ENCODE results near the gene CFAP45. TPM values are rescaled to one million over a fixed set of nuclear protein-coding genes. Genes with fewer than 3 reads are reported as not detected.

The CFAP45 gene
- total and polyA plus RNA-seq, 9 of the 15 experiments (the other 6 are each of a cell fraction or from before 2014, with no cell fraction given): 0.65 to 2.4 (median 1.5) TPM

DNA sequence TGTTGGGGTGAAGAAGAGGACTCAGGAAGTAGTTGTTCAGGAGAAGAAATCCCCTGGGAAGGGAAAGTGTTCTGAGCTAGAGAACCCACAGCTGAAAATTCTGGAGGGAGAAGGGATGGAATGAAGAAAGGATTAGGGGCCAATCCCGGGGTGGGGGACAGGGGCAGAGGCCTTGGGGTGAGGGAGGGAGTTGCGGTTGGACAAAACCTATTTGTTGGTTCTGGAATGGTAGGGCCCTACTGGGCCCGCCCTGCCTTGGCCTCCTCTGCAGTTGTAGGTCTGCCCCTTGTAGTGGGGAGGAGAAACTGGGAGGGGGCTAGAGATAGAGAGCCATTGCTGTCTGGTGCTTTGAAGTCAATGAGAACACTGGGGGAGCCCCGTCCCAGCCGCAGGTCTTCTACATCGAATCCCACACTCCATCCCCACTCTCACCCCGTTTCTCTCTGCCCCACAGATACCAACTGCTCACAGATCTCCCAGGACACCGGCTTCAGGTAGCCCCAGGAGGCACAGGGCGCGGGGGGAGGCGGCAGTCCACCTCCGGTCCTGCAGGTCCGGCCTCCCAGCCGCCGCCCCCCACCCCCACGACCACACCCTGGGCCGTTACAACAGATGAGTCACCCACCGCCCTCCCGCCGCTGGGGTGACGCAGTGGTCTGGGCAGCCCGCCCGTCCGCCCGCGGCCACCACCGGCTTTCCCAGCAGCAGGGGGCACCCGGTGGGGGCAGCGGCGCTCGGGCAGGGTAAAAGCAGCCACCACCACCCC, 24.2 kb upstream of the CFAP45 start (continued):
- TF ChIP-seq, protein P1, sequence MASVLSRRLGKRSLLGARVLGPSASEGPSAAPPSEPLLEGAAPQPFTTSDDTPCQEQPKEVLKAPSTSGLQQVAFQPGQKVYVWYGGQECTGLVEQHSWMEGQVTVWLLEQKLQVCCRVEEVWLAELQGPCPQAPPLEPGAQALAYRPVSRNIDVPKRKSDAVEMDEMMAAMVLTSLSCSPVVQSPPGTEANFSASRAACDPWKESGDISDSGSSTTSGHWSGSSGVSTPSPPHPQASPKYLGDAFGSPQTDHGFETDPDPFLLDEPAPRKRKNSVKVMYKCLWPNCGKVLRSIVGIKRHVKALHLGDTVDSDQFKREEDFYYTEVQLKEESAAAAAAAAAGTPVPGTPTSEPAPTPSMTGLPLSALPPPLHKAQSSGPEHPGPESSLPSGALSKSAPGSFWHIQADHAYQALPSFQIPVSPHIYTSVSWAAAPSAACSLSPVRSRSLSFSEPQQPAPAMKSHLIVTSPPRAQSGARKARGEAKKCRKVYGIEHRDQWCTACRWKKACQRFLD (CRISPR knock-in tag; IDR thresholded peaks at IDR 0.05): peak; percentile 66; the same call in 1 of the 2 replicates
- peak; percentile 24; the same call in 1 of the 2 replicates for TF ChIP-seq POLR2H (tag; IDR thresholded peaks at IDR 0.05; ENCODE audit: low read depth)
- TF ChIP-seq KLF13 (tag; IDR thresholded peaks at IDR 0.05; ENCODE audit: borderline replicate concordance, low read depth): 0 out of 2 replicates have a peak, but pooled peaks have one; percentile 33
- TF ChIP-seq ZNF174 (CRISPR knock-in tag; IDR thresholded peaks at IDR 0.05): no peak
- no peak for TF ChIP-seq FOXK1 (CRISPR knock-in tag; IDR thresholded peaks at IDR 0.05; ENCODE audit: borderline replicate concordance)
- no peak for TF ChIP-seq IFI16 (CRISPR knock-in tag; IDR thresholded peaks at IDR 0.05)
- TF ChIP-seq, protein P2, sequence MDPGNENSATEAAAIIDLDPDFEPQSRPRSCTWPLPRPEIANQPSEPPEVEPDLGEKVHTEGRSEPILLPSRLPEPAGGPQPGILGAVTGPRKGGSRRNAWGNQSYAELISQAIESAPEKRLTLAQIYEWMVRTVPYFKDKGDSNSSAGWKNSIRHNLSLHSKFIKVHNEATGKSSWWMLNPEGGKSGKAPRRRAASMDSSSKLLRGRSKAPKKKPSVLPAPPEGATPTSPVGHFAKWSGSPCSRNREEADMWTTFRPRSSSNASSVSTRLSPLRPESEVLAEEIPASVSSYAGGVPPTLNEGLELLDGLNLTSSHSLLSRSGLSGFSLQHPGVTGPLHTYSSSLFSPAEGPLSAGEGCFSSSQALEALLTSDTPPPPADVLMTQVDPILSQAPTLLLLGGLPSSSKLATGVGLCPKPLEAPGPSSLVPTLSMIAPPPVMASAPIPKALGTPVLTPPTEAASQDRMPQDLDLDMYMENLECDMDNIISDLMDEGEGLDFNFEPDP (CRISPR knock-in tag; IDR thresholded peaks at IDR 0.05): no peak
- TF ChIP-seq TCF3 (CRISPR knock-in tag; IDR thresholded peaks at IDR 0.05): no peak
- no peak for TF ChIP-seq CHD2 (IDR thresholded peaks at IDR 0.05; ENCODE audit: low read depth, low read length)
- no peak for TF ChIP-seq ZNF121 (CRISPR knock-in tag; conservative IDR thresholded peaks at IDR 0.05)
- peak; percentile 78 for TF ChIP-seq HDAC3 (IDR thresholded peaks at IDR 0.05; ENCODE audit: borderline replicate concordance, partially characterized antibody)
- no peak for TF ChIP-seq ZNF778 (CRISPR knock-in tag; IDR thresholded peaks at IDR 0.05)
- TF ChIP-seq CBX3 (IDR thresholded peaks at IDR 0.05; ENCODE audit: borderline replicate concordance in 1 of 2, low read length in 2 of 2): no peak
- no peak for TF ChIP-seq TBP (optimal IDR thresholded peaks at IDR 0.05; ENCODE audit: low read depth, low read length)
- TF ChIP-seq CBX2 (IDR thresholded peaks at IDR 0.05; ENCODE audit: insufficient read depth, low read length, poor library complexity, severe bottlenecking): no peak
- no peak for TF ChIP-seq ZNF766 (CRISPR knock-in tag; conservative IDR thresholded peaks at IDR 0.05)
- TF ChIP-seq, protein P3, sequence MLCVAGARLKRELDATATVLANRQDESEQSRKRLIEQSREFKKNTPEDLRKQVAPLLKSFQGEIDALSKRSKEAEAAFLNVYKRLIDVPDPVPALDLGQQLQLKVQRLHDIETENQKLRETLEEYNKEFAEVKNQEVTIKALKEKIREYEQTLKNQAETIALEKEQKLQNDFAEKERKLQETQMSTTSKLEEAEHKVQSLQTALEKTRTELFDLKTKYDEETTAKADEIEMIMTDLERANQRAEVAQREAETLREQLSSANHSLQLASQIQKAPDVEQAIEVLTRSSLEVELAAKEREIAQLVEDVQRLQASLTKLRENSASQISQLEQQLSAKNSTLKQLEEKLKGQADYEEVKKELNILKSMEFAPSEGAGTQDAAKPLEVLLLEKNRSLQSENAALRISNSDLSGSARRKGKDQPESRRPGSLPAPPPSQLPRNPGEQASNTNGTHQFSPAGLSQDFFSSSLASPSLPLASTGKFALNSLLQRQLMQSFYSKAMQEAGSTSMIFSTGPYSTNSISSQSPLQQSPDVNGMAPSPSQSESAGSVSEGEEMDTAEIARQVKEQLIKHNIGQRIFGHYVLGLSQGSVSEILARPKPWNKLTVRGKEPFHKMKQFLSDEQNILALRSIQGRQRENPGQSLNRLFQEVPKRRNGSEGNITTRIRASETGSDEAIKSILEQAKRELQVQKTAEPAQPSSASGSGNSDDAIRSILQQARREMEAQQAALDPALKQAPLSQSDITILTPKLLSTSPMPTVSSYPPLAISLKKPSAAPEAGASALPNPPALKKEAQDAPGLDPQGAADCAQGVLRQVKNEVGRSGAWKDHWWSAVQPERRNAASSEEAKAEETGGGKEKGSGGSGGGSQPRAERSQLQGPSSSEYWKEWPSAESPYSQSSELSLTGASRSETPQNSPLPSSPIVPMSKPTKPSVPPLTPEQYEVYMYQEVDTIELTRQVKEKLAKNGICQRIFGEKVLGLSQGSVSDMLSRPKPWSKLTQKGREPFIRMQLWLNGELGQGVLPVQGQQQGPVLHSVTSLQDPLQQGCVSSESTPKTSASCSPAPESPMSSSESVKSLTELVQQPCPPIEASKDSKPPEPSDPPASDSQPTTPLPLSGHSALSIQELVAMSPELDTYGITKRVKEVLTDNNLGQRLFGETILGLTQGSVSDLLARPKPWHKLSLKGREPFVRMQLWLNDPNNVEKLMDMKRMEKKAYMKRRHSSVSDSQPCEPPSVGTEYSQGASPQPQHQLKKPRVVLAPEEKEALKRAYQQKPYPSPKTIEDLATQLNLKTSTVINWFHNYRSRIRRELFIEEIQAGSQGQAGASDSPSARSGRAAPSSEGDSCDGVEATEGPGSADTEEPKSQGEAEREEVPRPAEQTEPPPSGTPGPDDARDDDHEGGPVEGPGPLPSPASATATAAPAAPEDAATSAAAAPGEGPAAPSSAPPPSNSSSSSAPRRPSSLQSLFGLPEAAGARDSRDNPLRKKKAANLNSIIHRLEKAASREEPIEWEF (CRISPR knock-in tag; IDR thresholded peaks at IDR 0.05): no peak
- TF ChIP-seq EHMT2 (IDR thresholded peaks at IDR 0.05): no peak

Data from K562 (cell line).